Hematopoietic multipotent progenitor cell treated with erythropoietin and hydrocortisone succinate and interleukin-3 and kit ligand, for 15 days (in vitro differentiated cells): Measurements from ENCODE around the gene PDP2.

ENCODE experiments used
- DNase-seq: peaks from one replicate; pipeline ENCODE4 v3.0.0-alpha.2; 2015; ENCODE audit warnings: low spot score

The PDP2 gene

GRCh38 chr16:66903544-66904427 is 23.5 kb downstream of the PDP2 start:
- DNase-seq = peak; percentile 38

GRCh38 chr16:66904428-66904845 is 24.1 kb downstream of the PDP2 start:
- DNase-seq = no peak

- DNase-seq = no peak
Measured at GRCh38 chr16:66904846-66905632, 24.7 kb downstream of the PDP2 start.

- DNase-seq = peak; percentile 89
Measured at GRCh38 chr16:66905633-66906539, 25.6 kb downstream of the PDP2 start.

GRCh38 chr16:66906916-66907836 is 26.9 kb downstream of the PDP2 start:
- DNase-seq = no peak

- DNase-seq = no peak
Measured at GRCh38 chr16:66908116-66908515, 27.8 kb downstream of the PDP2 start.

- DNase-seq = no peak
Measured at GRCh38 chr16:66908762-66909559, 28.6 kb downstream of the PDP2 start.

GRCh38 chr16:66910175-66910940 is 30.0 kb downstream of the PDP2 start:
- DNase-seq = no peak

GRCh38 chr16:66911112-66911511 is 30.8 kb downstream of the PDP2 start:
- DNase-seq = no peak

- no peak for DNase-seq
Measured at GRCh38 chr16:66911801-66912200, 31.5 kb downstream of the PDP2 start.

GRCh38 chr16:66913081-66913480 is 32.8 kb downstream of the PDP2 start:
- no peak for DNase-seq

- DNase-seq = no peak
Measured at GRCh38 chr16:66913711-66914110, 33.4 kb downstream of the PDP2 start.

- no peak for DNase-seq
Measured at GRCh38 chr16:66914541-66914940, 34.2 kb downstream of the PDP2 start.

- no peak for DNase-seq
Measured at GRCh38 chr16:66915041-66915440, 34.7 kb downstream of the PDP2 start.

GRCh38 chr16:66916518-66916917 is 36.2 kb downstream of the PDP2 start:
- no peak for DNase-seq

GRCh38 chr16:66917741-66918140 is 37.4 kb downstream of the PDP2 start:
- DNase-seq = no peak

- no peak for DNase-seq
Measured at GRCh38 chr16:66918355-66918754, 38.0 kb downstream of the PDP2 start.

- no peak for DNase-seq
Measured at GRCh38 chr16:66918803-66919568, 38.7 kb downstream of the PDP2 start, which contains the start of gene CDH16. TSS of gene CDH16 (minus strand) at chr16:66918885. CDS start at chr16:66918065, 820 bp downstream.
